Fibroblast of lung (primary cell): ENCODE results near the gene NKD2. TPM values are rescaled to one million over a fixed set of nuclear protein-coding genes. Genes with fewer than 3 reads are reported as not detected.

Experiments used
- DNase-seq, 2 donors: peaks; one replicate each; pipeline versions ENCODE4 v3.0.0 to v3.0.0-alpha.2; 2010; ENCODE audit warnings: low read depth in 2 of 2
- H2AFZ ChIP-seq: 2 replicates; pipeline ENCODE4 v1.5.1; 2012; ENCODE audit warnings: low read length, control low read depth, inconsistent platforms
- H3K27ac ChIP-seq: 2 replicates; pipeline ENCODE4 v1.5.1; 2011; ENCODE audit warnings: low read length, control low read depth; ENCODE audit not compliant: insufficient read depth
- H3K27me3 ChIP-seq: 2 replicates; pipeline ENCODE4 v1.5.1; 2011; ENCODE audit warnings: mild to moderate bottlenecking, low read length; ENCODE audit not compliant: control insufficient read depth, insufficient read depth
- H3K36me3 ChIP-seq: 2 replicates; pipeline ENCODE4 v1.5.1; 2011; ENCODE audit warnings: low read length; ENCODE audit not compliant: control insufficient read depth, insufficient read depth
- H3K4me1 ChIP-seq: 2 replicates; pipeline ENCODE4 v1.5.1; 2011; ENCODE audit warnings: low read length; ENCODE audit not compliant: control insufficient read depth, insufficient read depth; ENCODE audit errors: extremely low read depth
- H3K4me2 ChIP-seq: 2 replicates; pipeline ENCODE4 v1.5.1; 2011; ENCODE audit warnings: low read length, control low read depth; ENCODE audit not compliant: insufficient read depth; ENCODE audit errors: extremely low read depth
- H3K4me3 ChIP-seq, 4 experiments: fragments of 200-600 bp in 1 of 4; sonication (generic) in 1 of 4; replicated peaks in 1 of 4; 2 replicates each; pipeline ENCODE4 v1.5.1; 2011 to 2016; ENCODE audit warnings: low read length in 4 of 4, low read depth in 3 of 4, mild to moderate bottlenecking in 3 of 4, control low read depth in 2 of 4, inconsistent platforms in 1 of 4, mixed read lengths in 1 of 4; ENCODE audit not compliant: insufficient read depth in 1 of 4; ENCODE audit errors: control extremely low read depth in 1 of 4
- H3K79me2 ChIP-seq: 2 replicates; pipeline ENCODE4 v1.5.1; 2012; ENCODE audit warnings: mild to moderate bottlenecking, low read length, inconsistent platforms; ENCODE audit not compliant: control insufficient read depth, insufficient read depth
- H3K9ac ChIP-seq: 2 replicates; pipeline ENCODE4 v1.5.1; 2011; ENCODE audit warnings: mild to moderate bottlenecking, low read length, control low read depth; ENCODE audit not compliant: insufficient read depth
- H3K9me3 ChIP-seq: 2 replicates; pipeline ENCODE4 v1.5.1; 2012; ENCODE audit warnings: low read depth, low read length; ENCODE audit not compliant: control insufficient read depth, insufficient read depth
- H4K20me1 ChIP-seq: 2 replicates; pipeline ENCODE4 v1.5.1; 2011; ENCODE audit warnings: low read length; ENCODE audit not compliant: control insufficient read depth, insufficient read depth; ENCODE audit errors: extremely low read depth
- EZH2 ChIP-seq: IDR thresholded peaks from 2 replicates; pipeline ENCODE4 v1.5.1; 2012; ENCODE audit warnings: low read length, control low read depth, mild to moderate bottlenecking; ENCODE audit errors: missing control alignments
- polyA plus RNA-seq, 2 donors: library from polyadenylated mRNA; depleted of rRNA in 1 of 2; stranded (reverse) in 1 of 2; unstranded in 1 of 2; fragments of >200 nt; gene quantifications; 2 replicates each; pipeline ENCODE4 v1.2.1, GENCODE V29; 2011 to 2012; ENCODE audit warnings: missing spikeins in 1 of 2
- total RNA-seq: library from RNA; depleted of rRNA; stranded (reverse); fragments of >200 nt; gene quantifications from 2 replicates; pipeline ENCODE4 v1.2.1, GENCODE V29; 2014
- TF ChIP-seq, protein P1 (sequence below), 2 donors: IDR thresholded peaks in 1 of 2; conservative IDR thresholded peaks in 1 of 2; 1 replicate in 1 of 2; 2 replicates in 1 of 2; pipeline ENCODE4 v1.5.1; 2011 to 2012; ENCODE audit warnings: low read length in 2 of 2, control low read depth in 1 of 2, inconsistent platforms in 1 of 2, low read depth in 1 of 2, mild to moderate bottlenecking in 1 of 2

NKD2 gene
- total and polyA plus RNA-seq, 2 donors (not counting 1 experiment from before 2014, with no cell fraction given) = under 0.01 TPM; not detected in 1

DNA sequence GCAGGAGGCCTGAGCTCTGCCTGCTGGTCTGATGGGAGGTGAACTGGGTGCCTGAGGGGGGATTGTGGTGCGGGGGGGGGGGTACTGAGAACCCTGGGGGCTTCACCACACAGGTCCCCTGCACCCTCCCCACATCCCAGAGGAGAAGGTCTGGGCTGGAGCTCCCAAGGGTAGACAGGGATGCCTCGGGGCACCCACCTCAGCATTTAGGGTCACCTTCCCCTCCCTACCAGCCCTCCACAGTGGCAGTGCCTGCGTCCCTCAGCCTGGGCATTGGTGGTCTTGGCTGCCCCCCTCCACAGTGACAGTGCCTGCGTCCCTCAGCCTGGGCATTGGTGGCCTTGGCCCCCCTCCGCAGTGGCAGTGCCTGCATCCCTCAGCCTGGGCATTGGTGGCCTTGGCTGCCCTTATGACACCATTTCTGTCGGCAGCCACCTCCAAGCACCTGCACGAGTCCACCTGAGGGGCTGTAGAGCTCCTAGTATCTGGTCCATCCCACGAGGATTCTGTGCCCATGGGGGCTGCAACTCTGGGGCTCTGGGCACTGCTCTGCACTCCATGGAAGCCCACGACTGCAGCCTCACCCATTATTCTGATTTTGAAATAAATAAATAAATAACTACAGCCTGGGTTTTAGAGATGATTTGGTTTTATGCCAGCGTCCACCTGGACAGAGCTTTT lies 21.5 kb downstream of the NKD2 start:
- no peak overlapping the region for H3K9ac ChIP-seq
- no peak overlapping the region for H2AFZ ChIP-seq
- no peaks in the 10 kb centered on the region for H4K20me1 ChIP-seq

GRCh38 chr5:1030801-1031271 lies 22.2 kb downstream of the NKD2 start:
- H3K9ac ChIP-seq = no peak overlapping the region
- TF ChIP-seq EZH2 = no peak
- TF ChIP-seq, protein P1, sequence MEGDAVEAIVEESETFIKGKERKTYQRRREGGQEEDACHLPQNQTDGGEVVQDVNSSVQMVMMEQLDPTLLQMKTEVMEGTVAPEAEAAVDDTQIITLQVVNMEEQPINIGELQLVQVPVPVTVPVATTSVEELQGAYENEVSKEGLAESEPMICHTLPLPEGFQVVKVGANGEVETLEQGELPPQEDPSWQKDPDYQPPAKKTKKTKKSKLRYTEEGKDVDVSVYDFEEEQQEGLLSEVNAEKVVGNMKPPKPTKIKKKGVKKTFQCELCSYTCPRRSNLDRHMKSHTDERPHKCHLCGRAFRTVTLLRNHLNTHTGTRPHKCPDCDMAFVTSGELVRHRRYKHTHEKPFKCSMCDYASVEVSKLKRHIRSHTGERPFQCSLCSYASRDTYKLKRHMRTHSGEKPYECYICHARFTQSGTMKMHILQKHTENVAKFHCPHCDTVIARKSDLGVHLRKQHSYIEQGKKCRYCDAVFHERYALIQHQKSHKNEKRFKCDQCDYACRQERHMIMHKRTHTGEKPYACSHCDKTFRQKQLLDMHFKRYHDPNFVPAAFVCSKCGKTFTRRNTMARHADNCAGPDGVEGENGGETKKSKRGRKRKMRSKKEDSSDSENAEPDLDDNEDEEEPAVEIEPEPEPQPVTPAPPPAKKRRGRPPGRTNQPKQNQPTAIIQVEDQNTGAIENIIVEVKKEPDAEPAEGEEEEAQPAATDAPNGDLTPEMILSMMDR (conservative IDR thresholded peaks at IDR 0.05 in 1 of 2, IDR thresholded peaks at IDR 0.05 in 1 of 2; ENCODE audit: low read depth in 1 of 2, low read length in 2 of 2) = no peak
- H3K9me3 ChIP-seq = no peaks in the 10 kb centered on the region
- H3K4me3 ChIP-seq = no peak overlapping the region
- no peak overlapping the region for H2AFZ ChIP-seq
- DNase-seq = no peak
- no peak overlapping the region for H3K27ac ChIP-seq
- no peak overlapping the region for H3K4me2 ChIP-seq
- no peaks in the 10 kb centered on the region for H3K4me1 ChIP-seq
- no peaks in the 10 kb centered on the region for H3K79me2 ChIP-seq
- H4K20me1 ChIP-seq = no peaks in the 10 kb centered on the region
- no peaks in the 10 kb centered on the region for H3K27me3 ChIP-seq
- no peaks in the 10 kb centered on the region for H3K36me3 ChIP-seq

More for the DNA sequence above, 21.5 kb downstream of the NKD2 start:
- Histone ChIP-seq H3K4me3 (no peak overlapping the region), H3K79me2 (no peaks in the 10 kb centered on the region), H3K4me2 (no peak overlapping the region), H3K27ac (no peak overlapping the region), H3K9me3 (no peaks in the 10 kb centered on the region), H3K36me3 (no peaks in the 10 kb centered on the region), H3K4me1 (no peaks in the 10 kb centered on the region), H3K27me3 (no peaks in the 10 kb centered on the region)
- TF ChIP-seq EZH2 = no peak
- TF ChIP-seq, protein P1 (conservative IDR thresholded peaks at IDR 0.05 in 1 of 2, IDR thresholded peaks at IDR 0.05 in 1 of 2; ENCODE audit: low read depth in 1 of 2, low read length in 2 of 2) = no peak
- DNase-seq = no peak

DNA sequence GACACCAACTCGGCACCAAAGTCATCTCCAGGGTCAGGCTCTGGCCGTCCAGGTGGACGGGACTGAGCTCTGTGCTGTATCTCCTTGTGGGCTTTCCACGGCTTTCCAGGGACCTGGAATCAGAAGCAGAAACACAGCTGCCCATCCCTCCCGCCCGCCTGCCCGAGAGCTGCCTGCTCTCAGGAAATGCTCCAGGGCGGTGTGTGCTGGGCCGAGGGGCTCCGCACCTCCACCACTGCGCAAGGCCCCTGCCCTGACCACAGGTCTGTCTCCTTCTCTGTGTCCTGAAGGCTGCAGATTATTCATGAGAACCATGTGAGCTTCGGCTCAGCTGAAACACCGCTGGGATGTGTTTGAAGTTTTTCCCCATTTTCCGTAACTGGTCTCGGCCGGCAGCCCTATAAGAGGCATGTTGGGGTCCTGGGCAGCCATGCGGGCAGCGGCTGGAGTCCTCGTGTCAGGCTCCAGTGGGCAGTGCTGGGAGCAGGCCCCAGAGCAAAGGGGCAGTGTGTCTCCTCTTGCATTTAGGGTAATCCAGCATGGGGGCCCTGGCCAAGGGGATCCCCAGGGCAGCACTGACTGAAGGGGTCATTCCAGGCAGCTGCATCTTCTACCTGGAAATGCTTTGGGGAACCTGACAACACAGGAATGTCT lies 22.8 kb downstream of the NKD2 start:
- Histone ChIP-seq H3K4me2 (no peak overlapping the region), H3K4me3 (no peak overlapping the region), H3K27me3 (no peaks in the 10 kb centered on the region), H2AFZ (no peak overlapping the region), H3K4me1 (no peaks in the 10 kb centered on the region), H3K79me2 (no peaks in the 10 kb centered on the region), H3K9ac (no peak overlapping the region), H3K9me3 (no peaks in the 10 kb centered on the region), H4K20me1 (no peaks in the 10 kb centered on the region), H3K36me3 (no peaks in the 10 kb centered on the region), H3K27ac (no peak overlapping the region)
- TF ChIP-seq, protein P1 (conservative IDR thresholded peaks at IDR 0.05 in 1 of 2, IDR thresholded peaks at IDR 0.05 in 1 of 2; ENCODE audit: low read depth in 1 of 2, low read length in 2 of 2) = no peak
- no peak for TF ChIP-seq EZH2
- DNase-seq = no peak
